Astrocyte of the spinal cord (primary cell): ENCODE measurements around the gene AGAP1.

Source experiments
- DNase-seq: peaks from one replicate; pipeline ENCODE4 v3.0.0; 2011; ENCODE audit warnings: low read depth, low spot score
- H3K4me3 ChIP-seq: 2 replicates; pipeline ENCODE4 v1.5.1; 2011; ENCODE audit warnings: low read depth, mild to moderate bottlenecking, low read length, moderate library complexity
- in situ Hi-C: cut with HindIII; loops from 2 replicates; pipeline ENCODE4 v1.10.0; 2017; ENCODE audit warnings: low sequenced_read_pairs
- TF ChIP-seq, protein P1 (sequence below): IDR thresholded peaks from 2 replicates; pipeline ENCODE4 v1.5.1; 2012; ENCODE audit warnings: low read depth, mild to moderate bottlenecking, low read length, inconsistent platforms

AGAP1 gene

DNA sequence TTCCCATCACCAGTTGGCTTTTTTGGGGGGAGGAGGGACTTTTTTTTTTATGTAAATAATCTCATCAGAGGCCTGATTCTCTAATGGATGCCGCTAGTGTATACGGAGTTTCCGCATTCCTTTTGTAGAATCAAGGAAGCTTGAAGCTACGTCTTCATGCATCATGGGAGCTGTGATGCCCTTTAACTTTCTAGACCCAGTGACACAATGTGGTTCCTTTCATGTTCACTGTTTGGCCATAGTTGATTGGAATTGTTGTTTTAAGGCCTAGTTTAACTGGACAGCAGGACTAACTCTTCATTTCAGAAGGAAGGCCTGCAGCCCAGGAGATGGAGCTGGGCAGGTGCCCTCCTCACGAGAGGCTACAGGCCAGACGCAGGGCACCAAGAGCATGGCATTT lies 287.9 kb downstream of the AGAP1 start:
- no peak overlapping the region for H3K4me3 ChIP-seq
- no peak for DNase-seq
- TF ChIP-seq, protein P1, sequence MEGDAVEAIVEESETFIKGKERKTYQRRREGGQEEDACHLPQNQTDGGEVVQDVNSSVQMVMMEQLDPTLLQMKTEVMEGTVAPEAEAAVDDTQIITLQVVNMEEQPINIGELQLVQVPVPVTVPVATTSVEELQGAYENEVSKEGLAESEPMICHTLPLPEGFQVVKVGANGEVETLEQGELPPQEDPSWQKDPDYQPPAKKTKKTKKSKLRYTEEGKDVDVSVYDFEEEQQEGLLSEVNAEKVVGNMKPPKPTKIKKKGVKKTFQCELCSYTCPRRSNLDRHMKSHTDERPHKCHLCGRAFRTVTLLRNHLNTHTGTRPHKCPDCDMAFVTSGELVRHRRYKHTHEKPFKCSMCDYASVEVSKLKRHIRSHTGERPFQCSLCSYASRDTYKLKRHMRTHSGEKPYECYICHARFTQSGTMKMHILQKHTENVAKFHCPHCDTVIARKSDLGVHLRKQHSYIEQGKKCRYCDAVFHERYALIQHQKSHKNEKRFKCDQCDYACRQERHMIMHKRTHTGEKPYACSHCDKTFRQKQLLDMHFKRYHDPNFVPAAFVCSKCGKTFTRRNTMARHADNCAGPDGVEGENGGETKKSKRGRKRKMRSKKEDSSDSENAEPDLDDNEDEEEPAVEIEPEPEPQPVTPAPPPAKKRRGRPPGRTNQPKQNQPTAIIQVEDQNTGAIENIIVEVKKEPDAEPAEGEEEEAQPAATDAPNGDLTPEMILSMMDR, result no peak
- in situ Hi-C loops, result no loop called here

DNA sequence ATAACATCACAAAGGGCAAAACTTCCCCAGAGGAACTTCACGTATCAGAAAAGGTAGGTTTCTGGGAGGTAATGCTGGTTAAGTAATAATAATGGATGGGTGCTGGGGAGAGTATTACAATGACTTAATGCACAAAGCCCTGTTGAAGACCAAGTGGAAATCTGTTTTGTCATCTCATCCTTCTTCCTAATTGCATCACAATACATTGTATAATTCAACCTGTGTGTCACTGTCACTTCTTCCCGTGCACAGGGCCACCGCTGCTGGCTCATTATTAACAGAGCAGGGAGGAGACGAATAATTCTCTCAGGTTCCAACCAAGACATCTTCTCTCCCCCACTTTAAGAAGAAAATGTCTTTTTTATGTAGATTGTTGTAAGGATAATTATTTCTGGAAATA lies 290.9 kb downstream of the AGAP1 start:
- TF ChIP-seq, protein P1, result no peak
- in situ Hi-C loops, result no loop called here
- H3K4me3 ChIP-seq, result no peak overlapping the region
- no peak for DNase-seq

DNA sequence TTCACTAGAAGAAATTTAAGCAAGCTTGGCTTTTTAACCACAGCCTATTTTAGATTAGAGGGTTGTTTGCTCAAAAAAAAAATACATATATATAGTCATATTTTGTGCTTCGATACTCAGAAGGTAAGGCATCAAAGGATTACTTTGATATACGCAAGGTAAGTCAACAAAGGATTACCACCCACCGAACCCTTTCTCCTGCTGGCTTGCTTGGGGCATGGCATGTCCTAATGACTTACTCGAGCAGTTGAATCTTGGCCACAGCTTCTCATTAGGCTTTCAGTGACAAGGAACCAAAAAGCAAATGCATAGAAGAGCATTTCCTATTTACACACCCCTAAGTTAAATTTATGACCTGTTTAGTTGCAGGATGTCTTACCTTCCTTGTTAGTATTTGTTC lies 295.7 kb downstream of the AGAP1 start:
- no peak overlapping the region for H3K4me3 ChIP-seq
- in situ Hi-C loops, result no loop called here
- TF ChIP-seq, protein P1, result no peak
- DNase-seq, result no peak

DNA sequence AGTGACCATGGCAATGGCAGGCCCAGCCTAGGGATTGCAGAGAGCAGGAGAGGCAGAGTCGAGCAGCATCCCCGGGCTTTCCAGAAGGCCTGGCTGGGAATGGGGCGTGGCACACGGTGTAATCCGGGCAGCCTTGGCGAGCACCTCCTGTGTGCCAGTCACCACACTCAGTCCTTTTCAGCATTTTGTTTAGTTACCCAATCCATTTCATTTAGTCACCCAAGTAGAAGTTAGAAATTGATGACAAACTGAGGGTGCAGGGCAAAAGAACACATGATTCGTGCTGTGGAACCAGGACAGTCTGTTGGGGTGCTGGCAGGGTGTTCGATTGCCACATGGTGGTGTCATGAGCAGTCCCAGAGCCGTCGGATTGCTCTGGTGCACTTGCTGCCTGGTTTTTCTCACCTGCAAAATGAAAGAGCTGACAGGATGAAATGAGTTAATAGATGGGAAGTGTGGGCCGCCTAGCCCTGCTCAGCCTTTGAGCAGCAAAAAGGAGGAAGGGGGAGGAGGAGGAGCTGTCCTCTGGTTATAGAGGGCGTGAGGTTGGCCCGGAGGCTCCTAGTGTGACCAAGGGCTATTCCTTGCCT lies 299.4 kb downstream of the AGAP1 start:
- TF ChIP-seq, protein P1, result peak; percentile 53
- in situ Hi-C loops, result no loop called here
- no peak overlapping the region for H3K4me3 ChIP-seq
- DNase-seq, result no peak

DNA sequence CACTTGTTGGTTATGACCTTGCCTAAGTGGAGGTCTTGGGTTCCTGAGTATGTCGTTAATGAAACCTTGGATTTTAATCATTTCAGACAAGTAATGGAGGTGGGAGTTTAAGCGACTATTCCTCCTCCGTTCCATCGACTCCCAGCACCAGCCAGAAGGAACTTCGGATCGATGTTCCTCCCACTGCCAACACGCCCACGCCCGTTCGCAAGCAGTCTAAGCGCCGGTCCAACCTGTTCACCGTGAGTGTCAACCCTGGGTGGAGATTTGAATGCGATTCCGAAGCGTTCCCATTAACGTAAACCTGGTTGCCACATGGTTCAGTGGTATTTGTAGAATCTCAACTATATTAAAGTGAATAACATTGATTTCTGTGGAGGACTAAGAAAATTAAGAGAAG lies 305.4 kb downstream of the AGAP1 start:
- in situ Hi-C loops, result no loop called here
- TF ChIP-seq, protein P1, result no peak
- no peak overlapping the region for H3K4me3 ChIP-seq
- DNase-seq, result no peak

GRCh38 chr2:235802542-235802941 lies 308.7 kb downstream of the AGAP1 start:
- TF ChIP-seq, protein P1, result no peak
- H3K4me3 ChIP-seq, result no peak overlapping the region
- in situ Hi-C loops, result no loop called here
- DNase-seq, result no peak

DNA sequence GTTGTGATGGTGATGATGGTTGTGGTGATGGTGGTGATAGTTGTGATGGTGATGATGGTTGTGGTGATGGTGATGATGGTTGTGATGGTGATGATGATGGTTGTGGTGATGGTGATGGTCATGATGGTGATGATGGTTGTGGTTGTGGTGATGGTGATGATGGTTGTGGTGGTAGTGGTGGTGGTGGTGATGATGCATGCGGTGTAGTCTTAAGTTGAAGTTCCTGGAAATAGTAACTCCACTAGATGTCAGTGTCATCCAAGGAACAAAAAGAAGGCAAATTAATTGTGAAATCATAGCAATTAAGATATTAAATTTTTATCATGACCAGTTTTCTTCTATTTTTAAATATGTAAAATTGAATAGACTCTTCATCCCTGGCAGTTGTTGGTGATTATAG lies 309.2 kb downstream of the AGAP1 start:
- no peak overlapping the region for H3K4me3 ChIP-seq
- in situ Hi-C loops, result no loop called here
- TF ChIP-seq, protein P1, result peak; percentile 35
- DNase-seq, result peak; percentile 18
